K562 (cell line): ENCODE results near the gene RITA1. TPM values are rescaled to one million over a fixed set of nuclear protein-coding genes. Genes with fewer than 3 reads are reported as not detected.

Source experiments
- JUND ChIP-seq, 2 experiments: IDR thresholded peaks; 2 replicates in 1 of 2; 3 replicates in 1 of 2; pipeline ENCODE4 v1.6.1; 2011; ENCODE audit warnings: borderline replicate concordance in 2 of 2, low read depth in 2 of 2, low read length in 2 of 2, improper control_type of control experiment in 1 of 2, missing biosample characterization in 1 of 2, missing genetic modification characterization in 1 of 2, missing genetic modification reagents in 1 of 2
- MXI1 ChIP-seq: IDR thresholded peaks from 2 replicates; pipeline ENCODE4 v1.6.1; 2011; ENCODE audit warnings: low read depth, mild to moderate bottlenecking, improper control_type of control experiment, low read length
- POLR3G ChIP-seq: IDR thresholded peaks from 2 replicates; pipeline ENCODE4 v1.6.1; 2011; ENCODE audit not compliant: insufficient read length, insufficient replicate concordance; ENCODE audit errors: extremely low read depth
- RBM22 ChIP-seq: fragments of 200-400 bp; formaldehyde crosslinking; IDR thresholded peaks from 2 replicates; pipeline ENCODE4 v1.6.1; 2018; ENCODE audit warnings: low read length, low read depth; ENCODE audit not compliant: poor library complexity, severe bottlenecking
- RBM25 ChIP-seq: fragments of 200-400 bp; formaldehyde crosslinking; IDR thresholded peaks from 2 replicates; pipeline ENCODE4 v1.6.1; 2018; ENCODE audit warnings: low read length, low read depth, moderate library complexity; ENCODE audit not compliant: severe bottlenecking
- SIN3A ChIP-seq, 2 experiments: fragments of 150-350 bp in 1 of 2; IDR thresholded peaks; 2 replicates each; pipeline ENCODE4 v1.6.1; 2011 to 2016; ENCODE audit warnings: borderline replicate concordance in 2 of 2, low read depth in 2 of 2, low read length in 2 of 2, mild to moderate bottlenecking in 2 of 2, moderate library complexity in 2 of 2; ENCODE audit not compliant: control insufficient read depth in 1 of 2
- TARDBP ChIP-seq: fragments of 450-650 bp; IDR thresholded peaks from 2 replicates; pipeline ENCODE4 v1.6.1; 2016
- TEAD4 ChIP-seq, 2 experiments: sonication (generic) in 1 of 2; formaldehyde crosslinking in 1 of 2; IDR thresholded peaks; 2 replicates each; pipeline versions ENCODE4 v1.6.1 to v1.8.0; 2012 to 2022; ENCODE audit warnings: borderline replicate concordance in 1 of 2, inconsistent platforms in 1 of 2, low read length in 1 of 2, mild to moderate bottlenecking in 1 of 2, missing genetic modification reagents in 1 of 2
- ZBED1 ChIP-seq: IDR thresholded peaks from 2 replicates; pipeline ENCODE4 v1.6.1; 2014
- ZNF3 ChIP-seq: fragments of 250-450 bp; sonication (Bioruptor Pico); IDR thresholded peaks from 2 replicates; pipeline ENCODE4 v1.5.0; 2021; ENCODE audit warnings: mild to moderate bottlenecking, moderate library complexity
- ZNF408 ChIP-seq: fragments of 250-450 bp; sonication (Bioruptor Pico); IDR thresholded peaks from 2 replicates; pipeline ENCODE4 v1.4.0; 2020; ENCODE audit warnings: low read depth, mild to moderate bottlenecking, moderate library complexity
- ZNF57 ChIP-seq: fragments of 450-650 bp; formaldehyde crosslinking; IDR thresholded peaks from 2 replicates; pipeline ENCODE4 v1.4.0; 2020; ENCODE audit warnings: mild to moderate bottlenecking, moderate library complexity
- ZNF644 ChIP-seq: fragments of 200-800 bp; sonication (Bioruptor generic); IDR thresholded peaks from 2 replicates; pipeline ENCODE4 v1.6.1; 2016; ENCODE audit warnings: low read depth, missing genetic modification characterization, missing compliant biosample characterization
- polyA plus RNA-seq, 8 experiments: library from polyadenylated mRNA; depleted of rRNA in 4 of 8; stranded (reverse) in 5 of 8; unstranded in 3 of 8; fragments of >200 nt; fragmentation: Nextera tagmentation in 2 of 8; fragmentation: Illumina TruSeq in 1 of 8; extraction: Ambion mirVana in 2 of 8; extraction: Trizol in 1 of 8; gene quantifications; 2 replicates each; pipeline versions ENCODE4 v1.2.1 to v1.2.3, GENCODE V29; 2011 to 2014; ENCODE audit warnings: inconsistent platforms in 1 of 8, missing spikeins in 1 of 8
- total RNA-seq, 7 experiments: library from RNA; depleted of rRNA in 6 of 7; stranded (reverse); fragments of >200 nt in 6 of 7; fragmentation: Illumina TruSeq in 2 of 7; extraction: Trizol in 2 of 7; gene quantifications; 2 replicates each; pipeline versions ENCODE4 v1.2.1 to v1.2.3, GENCODE V29; 2011 to 2021; ENCODE audit warnings: low replicate concordance in 1 of 7
- TF ChIP-seq, protein P1 (sequence below): fragments of 450-650 bp; IDR thresholded peaks from 2 replicates; pipeline ENCODE4 v1.6.1; 2018; ENCODE audit not compliant: partially characterized antibody

Gene RITA1
- total and polyA plus RNA-seq, 9 of the 15 experiments (the other 6 are each of a cell fraction or from before 2014, with no cell fraction given) = 2.8 to 40.4 (median 18.0) TPM

GRCh38 chr12:113184098-113184899 is 1.2 kb upstream of the RITA1 start (continued):
- TF ChIP-seq ZNF408 = no peak
- TF ChIP-seq ZNF57 (CRISPR knock-in tag) = no peak
- TF ChIP-seq TEAD4 (IDR thresholded peaks at IDR 0.05; ENCODE audit: low read length) = no peak
- no peak for TF ChIP-seq TEAD4 (CRISPR knock-in tag; IDR thresholded peaks at IDR 0.05; ENCODE audit: borderline replicate concordance)
- TF ChIP-seq TARDBP = no peak
- no peak for TF ChIP-seq ZNF644 (tag)
- no peak for TF ChIP-seq RBM22
- TF ChIP-seq SIN3A (IDR thresholded peaks at IDR 0.05; ENCODE audit: borderline replicate concordance in 2 of 2, control insufficient read depth in 1 of 2, low read depth in 2 of 2, low read length in 2 of 2) = peak in 1 of 2 experiments; percentile 69; a peak in 1 of 4 replicates
- TF ChIP-seq POLR3G = no peak
- 0 out of 2 replicates have a peak, but pooled peaks have one; percentile 23 for TF ChIP-seq JUND (IDR thresholded peaks at IDR 0.05; ENCODE audit: borderline replicate concordance, low read depth, low read length)
- TF ChIP-seq JUND (tag; IDR thresholded peaks at IDR 0.05; ENCODE audit: borderline replicate concordance, low read depth, low read length) = no peak
- TF ChIP-seq, protein P1, sequence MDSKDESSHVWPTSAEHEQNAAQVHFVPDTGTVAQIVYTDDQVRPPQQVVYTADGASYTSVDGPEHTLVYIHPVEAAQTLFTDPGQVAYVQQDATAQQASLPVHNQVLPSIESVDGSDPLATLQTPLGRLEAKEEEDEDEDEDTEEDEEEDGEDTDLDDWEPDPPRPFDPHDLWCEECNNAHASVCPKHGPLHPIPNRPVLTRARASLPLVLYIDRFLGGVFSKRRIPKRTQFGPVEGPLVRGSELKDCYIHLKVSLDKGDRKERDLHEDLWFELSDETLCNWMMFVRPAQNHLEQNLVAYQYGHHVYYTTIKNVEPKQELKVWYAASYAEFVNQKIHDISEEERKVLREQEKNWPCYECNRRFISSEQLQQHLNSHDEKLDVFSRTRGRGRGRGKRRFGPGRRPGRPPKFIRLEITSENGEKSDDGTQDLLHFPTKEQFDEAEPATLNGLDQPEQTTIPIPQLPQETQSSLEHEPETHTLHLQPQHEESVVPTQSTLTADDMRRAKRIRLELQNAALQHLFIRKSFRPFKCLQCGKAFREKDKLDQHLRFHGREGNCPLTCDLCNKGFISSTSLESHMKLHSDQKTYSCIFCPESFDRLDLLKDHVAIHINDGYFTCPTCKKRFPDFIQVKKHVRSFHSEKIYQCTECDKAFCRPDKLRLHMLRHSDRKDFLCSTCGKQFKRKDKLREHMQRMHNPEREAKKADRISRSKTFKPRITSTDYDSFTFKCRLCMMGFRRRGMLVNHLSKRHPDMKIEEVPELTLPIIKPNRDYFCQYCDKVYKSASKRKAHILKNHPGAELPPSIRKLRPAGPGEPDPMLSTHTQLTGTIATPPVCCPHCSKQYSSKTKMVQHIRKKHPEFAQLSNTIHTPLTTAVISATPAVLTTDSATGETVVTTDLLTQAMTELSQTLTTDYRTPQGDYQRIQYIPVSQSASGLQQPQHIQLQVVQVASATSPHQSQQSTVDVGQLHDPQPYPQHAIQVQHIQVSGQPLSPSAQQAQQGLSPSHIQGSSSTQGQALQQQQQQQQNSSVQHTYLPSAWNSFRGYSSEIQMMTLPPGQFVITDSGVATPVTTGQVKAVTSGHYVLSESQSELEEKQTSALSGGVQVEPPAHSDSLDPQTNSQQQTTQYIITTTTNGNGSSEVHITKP = peak; percentile 36
- peak; percentile 14; the same call in 1 of the 2 replicates for TF ChIP-seq MXI1
- TF ChIP-seq RBM25 = no peak
- peak; percentile 59; the same call in 1 of the 2 replicates for TF ChIP-seq ZNF3 (CRISPR knock-in tag)
- 0 out of 2 replicates have a peak, but pooled peaks have one; percentile 38 for TF ChIP-seq ZBED1
